HG03039 (cell line): ENCODE results near the gene ELP4.

Experiments used
- ATAC-seq: cut with Tn5 transposase; IDR thresholded peaks from one replicate; pipeline ENCODE4 v1.9.1; 2021; ENCODE audit warnings: mild to moderate bottlenecking, moderate library complexity; ENCODE audit not compliant: unreplicated experiment

ELP4 gene

DNA sequence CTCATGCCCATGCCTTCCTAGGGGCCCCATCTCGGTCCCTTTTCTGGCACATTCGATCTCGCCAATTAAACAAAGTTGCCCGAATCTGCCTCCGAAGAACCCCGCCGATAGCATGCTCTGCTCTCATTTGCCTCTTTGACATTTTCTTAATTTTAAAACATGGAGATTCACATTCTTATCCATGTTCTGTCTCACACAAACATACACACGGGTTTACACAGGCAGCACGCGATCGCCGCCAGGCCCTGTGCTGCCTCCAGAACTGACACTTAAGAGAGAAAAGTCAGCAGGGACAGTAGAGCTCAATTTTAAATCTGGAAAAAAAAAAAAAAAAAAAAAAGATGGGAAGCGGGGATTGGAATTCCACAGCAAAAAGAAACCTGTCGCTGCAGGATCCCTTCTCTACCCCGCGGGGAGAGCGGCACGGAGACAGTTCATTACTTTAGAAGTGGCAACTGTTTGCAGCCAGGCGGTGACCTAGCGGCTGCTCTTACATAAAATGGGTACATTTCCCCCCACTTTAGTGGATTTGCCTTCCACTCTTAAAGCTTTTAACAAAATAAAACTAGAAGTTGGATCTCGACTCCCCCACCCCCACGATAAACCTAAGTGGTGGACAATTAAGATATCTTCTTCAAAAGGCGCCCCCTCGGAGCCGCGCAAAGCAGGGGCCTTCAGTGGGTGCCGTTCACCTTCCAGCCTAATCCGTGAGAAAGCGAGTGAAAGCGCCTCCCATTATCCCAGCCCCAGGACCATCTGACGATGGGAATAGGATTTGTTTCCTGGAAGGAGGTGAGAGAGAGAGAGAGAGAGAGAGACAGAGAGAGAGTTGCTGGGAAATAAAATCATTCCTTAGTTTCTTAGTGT, 287.9 kb downstream of the ELP4 start:
- no peak for ATAC-seq

DNA sequence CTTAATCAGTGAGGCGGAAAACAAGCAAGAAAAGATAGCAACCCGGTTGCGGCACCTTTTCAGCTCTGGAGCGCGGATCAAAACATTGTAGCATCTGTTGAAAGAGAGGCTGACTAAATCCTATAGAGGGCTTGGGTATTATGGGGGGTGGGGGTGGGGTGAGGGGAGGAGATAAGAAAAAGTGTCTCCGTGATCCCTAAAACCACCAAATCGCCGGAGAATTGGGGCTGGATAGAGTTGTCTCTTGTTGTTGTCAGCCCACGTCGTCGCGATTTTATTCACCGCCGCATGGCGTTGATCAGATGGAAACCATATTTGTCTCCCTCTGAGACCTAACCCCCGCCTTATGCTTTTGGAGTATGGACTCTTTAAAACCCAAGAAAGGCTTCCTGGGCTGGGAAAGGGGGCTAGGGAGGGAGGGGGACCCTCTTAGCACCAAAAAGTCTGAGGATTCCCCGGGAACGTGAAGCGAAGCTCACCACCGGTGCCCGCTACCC, 288.5 kb downstream of the ELP4 start:
- no peak for ATAC-seq

DNA sequence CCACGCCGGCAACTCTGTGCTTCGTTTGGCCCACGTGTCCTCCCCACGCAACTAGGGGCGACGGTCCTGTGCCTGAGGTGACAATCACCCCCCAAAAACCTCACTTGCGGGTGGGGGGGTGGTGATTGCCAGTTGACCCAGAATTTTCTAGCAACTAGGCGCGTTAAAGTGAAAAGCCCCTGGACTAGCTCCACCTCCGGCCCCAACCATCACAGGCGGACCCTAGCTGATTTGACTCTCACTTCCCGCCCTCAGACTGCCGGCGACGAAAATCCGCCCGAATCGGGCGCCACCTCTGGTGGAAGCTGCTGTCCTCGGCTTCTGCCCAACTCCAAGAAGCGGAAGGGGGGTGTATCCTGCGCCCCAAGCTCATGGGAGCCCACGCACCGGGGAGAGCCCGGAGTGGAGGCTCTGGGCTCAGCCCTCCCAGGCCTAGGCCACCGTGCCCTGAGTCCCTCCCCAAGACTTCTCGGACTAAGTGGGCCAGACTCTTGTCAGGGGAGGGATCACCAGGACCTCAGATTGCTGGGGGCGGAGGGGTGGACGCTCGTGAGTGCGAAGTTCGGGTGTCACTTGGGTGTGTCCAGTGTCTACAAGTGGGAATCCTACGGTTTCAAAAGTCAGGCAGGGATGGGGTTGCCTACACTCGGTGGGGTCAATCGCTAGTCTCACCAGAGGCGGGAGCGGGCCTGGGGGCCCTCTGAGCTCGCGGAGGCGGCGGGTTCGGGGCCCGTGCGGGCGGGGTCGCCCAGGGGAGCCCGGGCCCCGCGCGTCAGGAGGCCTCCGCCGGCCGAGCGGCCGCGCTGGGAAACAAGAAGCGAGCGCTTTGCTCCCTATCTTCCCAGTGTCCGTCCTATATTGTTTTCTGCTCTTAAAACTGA, 289.2 kb downstream of the ELP4 start:
- ATAC-seq, result no peak

DNA sequence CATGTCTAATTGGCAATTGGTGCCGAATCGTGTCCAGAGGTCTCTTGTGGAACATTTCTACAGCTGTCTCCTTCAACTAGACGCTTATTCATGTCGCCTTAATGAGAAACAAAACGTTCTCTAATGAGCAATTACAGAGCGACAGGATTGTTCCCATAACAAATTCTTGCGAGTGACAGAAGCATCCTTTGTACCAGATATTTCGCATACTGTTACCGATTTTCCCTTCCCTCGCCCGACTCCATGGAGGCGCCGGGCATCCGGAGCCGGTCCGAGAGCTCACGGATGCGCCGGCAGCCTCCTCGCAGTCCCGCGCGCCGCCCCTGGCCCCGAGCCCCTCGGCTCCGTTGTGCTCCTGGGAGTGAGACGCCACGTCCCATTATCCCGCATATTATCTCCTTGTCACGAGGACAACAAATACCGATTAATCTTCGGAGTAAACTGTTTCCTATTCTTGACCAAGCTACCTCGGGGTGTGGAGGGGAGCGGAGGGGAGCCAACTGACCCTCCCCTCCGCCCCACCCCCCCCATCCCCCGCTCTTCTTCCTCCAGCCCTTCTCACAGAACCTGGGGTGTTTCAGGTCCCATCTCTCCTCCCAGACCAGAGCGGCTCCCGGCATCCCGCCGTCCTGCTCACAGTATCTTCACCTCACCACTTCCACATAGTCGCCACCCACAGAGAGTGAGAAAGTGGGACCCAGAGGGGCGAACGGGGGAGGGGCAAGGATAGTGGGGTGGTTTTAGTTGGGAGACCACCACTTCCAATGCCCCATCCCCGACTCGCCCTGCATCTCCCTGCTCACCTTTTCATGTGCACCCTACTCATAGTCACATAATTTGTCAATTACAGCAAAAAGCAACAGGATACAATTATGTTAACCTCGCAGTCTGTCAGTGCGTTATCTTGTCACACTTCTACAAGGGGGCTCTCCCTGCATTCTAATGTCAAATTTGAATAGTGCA, 290.1 kb downstream of the ELP4 start:
- no peak for ATAC-seq

DNA sequence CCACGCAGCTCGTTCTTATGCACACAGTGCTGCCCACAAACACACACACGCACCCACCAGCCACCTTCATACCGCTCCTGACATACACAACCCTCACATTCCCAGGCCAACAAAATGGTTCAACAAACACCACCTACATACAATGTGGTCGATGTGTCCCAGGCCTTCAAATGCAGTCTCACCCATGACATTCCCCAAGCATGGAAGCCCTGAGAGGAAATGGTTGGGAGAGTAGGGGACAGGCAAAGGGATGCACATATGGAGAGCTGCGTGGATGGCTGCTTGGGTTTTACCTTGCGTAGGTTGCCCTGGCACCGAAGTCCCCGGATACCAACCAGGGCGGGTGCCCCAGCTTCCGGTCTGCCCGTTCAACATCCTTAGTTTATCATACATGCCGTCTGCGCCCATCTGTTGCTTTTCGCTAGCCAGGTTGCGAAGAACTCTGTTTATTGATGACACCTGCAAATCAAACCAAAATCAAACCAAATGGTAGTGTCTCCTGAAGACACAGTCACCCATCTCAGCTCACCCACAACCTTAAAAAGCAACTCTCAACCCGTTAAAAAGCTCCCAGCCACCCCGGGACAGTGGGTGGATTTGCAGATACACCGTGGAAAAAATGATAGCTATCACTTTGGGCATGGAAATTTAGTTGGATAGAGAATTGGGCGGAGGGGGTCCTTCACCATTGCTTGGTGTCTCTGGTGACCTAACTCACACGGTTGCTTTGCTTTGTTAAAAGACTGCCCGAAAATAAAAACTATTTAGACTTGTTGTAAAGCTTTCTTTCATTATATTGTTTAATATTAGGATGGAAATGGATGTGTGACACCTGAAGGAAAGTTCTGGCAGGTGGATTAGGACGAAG, 291.1 kb downstream of the ELP4 start:
- no peak for ATAC-seq

DNA sequence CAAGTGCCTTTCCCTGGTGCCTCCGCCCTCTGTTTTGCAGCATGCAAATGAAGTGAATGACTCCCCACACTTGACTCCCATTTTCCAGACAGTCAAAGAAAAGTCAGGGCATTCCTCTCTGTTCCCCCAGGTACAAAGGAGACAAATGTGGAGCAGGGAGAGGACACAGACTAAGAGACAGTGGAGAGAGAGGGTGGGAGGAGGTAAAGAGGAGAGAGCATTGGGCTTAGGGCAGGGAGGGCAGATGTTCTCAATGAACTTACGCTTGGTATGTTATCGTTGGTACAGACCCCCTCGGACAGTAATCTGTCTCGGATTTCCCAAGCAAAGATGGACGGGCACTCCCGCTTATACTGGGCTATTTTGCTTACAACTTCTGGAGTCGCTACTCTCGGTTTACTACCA, 291.7 kb downstream of the ELP4 start:
- ATAC-seq, result no peak

DNA sequence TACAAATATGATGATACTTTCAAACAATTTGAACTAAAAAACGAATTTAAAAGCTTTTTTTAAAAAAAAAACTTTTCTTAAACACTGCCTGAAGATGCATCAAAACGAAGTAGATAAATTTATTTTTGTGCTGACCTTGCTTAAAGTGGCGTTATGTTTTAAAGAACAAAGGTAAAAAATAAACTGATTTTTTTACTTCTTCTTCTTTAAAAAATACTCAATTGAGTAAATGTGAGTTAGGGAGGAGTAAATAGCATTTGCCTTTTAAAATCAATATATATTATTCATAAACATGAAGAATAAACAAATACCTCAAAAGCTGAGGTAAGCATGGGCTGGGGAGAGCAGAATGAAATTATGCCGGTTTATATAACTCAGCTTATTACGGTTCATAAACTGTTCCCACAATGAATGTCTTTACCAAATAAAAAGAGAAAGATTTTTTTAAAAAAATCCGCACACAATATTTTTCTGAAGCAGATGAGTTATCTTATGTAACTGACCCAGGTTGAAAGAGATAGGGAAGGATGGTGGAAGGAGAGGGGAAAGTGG, 292.5 kb downstream of the ELP4 start:
- no peak for ATAC-seq

DNA sequence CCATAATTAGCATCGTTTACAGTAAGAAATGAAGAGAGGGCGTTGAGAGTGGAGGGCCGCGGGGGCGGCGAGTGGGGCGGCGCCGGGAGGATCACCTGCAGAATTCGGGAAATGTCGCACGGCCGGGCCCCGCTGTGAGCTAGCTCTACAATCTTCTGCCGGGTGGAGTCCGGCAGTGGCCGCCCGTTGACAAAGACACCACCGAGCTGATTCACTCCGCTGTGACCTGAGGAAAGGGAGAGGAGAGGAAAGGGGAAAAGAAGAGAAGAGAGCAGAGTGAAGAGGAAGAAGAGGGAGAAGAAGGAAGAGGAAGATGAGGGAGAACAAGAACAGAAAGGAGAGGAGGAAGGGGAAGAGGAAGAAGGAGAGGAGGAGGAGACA, 293.0 kb downstream of the ELP4 start:
- no peak for ATAC-seq

DNA sequence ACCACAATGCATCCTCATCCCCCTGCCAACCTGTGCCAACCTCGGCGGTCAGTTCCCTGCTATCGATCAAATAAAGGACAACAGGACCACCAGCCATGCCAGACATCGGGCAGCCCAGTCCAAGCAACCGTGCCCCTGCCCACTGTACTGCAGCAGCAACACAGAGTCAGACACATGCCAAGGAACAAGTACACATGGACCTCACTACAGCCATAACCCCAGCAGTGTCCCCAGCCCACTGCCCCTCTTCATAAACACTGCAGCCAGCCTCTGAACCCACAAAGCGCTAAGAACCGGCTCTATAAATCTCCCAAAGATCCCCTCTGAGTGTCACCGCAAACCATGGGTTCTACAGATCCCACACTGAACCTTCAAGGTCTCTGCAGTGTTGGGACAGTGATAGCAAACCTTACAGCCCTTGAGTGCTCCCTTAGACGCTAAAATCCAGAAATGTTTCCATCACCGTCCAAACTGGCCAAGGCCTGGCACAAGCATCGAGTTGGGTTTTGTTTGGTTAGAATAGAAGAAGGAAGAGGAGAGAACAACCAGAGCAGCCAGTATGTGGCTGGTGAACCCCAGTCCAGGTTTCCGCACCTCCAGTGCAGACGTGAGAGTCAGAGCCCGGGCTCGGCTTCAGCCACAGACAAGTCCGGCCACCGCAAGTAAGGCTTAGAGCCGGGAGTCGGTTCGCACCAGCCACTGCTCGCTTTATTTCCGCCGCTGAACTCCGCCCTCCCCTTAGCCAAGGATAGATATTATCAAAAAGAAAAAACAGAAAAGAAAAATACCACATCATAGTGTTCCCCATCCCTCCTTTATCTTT, 293.6 kb downstream of the ELP4 start:
- ATAC-seq, result no peak

DNA sequence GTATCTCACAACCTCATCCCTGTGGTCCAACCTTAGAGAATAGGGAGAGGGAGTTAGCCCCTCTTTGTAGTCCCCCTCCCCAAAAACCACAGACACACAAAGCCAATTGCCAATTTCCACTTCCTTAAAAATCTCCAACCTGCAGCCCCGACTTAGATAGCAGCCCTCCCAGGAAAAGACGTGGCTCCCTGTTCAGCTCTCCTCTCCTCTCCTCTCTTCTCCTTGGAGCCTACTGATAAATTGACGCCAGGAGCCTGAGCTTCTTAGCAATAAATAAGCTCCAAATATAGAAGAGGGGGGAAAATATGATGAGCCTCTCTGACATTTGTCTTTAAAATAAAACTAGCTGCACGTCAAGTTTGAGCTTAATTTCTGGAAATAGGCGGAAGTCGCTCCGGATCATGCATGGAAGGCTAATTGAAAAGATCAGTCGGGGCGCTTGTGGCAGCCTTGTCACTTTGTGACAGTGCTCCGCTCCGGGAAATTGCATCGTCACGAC, 294.3 kb downstream of the ELP4 start:
- ATAC-seq, result no peak

DNA sequence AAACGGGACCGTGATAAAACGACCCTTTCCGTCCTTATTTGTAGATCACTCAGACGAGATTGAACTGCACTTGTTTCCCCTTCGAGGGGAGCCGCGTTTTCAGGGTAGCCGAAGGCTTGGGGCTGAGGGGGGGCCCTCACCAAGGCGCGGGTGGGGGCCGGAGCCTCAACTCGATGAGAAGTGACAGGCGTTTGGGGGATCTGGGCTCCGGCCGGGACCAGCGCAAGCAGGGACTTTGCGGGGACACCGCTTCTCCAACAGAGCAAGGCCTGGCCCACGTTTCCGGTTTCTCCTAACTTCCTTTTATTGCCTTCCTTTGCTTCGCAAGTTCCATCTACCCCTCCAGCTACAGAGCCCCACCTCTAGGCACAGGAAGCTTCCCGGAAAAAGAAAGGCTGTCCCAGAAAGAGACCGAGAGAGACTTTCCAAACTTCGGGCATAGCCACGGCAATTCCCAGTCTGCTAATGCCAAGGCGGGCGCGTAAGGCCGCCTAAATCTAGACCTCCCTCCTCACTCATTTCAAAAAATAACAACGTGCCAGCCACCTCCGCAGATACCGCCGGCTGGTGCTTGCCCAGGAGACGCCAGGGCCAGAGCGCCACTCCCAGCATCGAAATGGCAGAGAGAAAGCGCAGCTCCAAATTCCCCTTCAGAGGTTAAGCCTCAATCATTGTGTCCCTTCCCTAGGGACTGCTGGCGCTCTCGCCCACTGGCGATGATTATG, 294.9 kb downstream of the ELP4 start:
- ATAC-seq, result no peak

DNA sequence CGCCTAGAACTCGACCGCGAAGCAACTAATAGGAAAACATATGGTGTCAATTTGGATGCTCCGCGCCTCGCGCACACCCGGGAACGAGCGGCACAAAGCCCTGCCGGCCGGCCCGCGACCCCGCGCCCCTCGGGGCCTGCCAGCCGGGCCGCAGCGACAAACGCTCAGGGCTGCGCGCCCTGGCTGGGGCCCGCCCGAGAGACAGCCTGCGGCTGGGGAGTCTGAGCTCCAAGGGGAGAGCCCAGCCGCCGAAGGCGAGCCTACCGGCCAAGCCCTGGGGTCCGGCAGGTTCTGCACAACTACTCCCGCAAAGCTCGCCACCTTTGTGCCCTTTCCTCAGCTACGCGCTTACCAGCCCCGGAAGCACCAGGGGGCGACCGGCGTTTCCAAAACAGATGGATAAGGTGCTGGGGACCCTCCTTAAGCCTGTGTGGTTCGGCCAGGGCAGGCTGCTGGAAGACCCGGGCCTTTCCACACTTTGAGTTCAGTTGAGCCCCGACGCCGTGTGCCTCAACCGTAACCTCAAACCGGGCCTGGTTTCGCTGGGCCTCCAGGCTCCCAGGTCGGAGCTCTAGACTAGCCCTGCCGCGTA, 295.6 kb downstream of the ELP4 start:
- no peak for ATAC-seq

DNA sequence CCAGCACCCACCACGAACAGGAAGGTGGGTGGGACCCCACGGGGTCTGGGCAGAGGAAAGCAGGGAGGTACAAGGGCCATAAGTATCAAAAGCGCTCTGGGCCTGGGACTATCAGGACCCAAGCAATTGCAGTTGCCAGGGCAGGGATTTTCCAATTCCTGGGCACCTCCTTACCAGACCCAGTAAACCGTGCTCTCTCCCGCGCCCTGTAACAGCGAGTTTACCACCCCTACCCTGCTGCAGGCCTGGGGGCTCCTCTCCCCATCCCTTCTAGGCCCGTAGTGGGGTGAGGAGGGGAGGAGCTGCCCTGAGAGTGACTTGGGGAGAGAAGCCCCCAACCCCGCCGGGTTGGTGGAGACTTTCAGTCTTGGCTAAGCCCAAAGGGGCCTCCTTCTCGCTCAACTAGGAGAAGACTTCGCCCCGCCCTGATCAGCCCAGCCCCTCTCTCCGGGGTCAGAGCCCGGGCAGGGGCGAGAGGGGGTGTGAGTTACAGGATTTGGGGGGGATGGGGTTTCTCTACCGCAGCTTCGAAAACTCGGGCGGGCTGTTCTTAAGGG, 296.1 kb downstream of the ELP4 start:
- no peak for ATAC-seq

DNA sequence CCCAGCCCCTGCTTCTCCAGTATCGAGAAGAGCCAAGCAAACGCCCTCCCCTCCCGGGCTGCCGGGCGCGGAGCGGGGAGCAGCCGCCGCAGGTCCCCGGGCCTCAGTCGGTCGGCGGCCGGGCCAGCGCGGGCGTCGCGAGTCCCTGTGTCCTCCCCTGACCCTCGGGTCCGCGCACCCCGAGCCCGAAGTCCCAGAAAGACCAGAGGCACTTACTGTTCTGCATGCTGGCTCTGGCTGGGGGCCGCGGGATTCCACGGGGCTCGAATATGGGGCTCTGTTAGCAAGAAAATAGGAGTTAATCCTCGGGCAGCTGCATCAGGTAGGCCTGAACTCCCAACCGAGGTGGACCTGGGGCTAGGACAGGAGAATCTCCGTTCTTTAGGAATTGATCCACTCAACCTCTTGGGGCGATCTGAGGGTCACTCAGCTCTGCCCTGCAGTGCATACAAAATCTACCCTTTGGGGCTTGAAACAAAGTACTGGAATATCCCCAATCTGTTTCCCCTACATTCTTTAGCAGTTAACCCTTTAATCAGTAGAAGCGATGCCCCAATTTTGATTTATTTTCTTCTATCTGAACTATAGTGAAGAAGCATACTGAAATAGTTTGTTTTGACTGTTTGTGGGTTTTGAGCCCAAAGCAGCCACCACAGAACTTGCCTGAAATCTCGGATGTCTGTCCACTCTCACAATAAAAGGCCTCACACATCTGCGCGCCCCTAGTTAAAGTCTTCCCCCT, 296.8 kb downstream of the ELP4 start:
- ATAC-seq, result no peak

DNA sequence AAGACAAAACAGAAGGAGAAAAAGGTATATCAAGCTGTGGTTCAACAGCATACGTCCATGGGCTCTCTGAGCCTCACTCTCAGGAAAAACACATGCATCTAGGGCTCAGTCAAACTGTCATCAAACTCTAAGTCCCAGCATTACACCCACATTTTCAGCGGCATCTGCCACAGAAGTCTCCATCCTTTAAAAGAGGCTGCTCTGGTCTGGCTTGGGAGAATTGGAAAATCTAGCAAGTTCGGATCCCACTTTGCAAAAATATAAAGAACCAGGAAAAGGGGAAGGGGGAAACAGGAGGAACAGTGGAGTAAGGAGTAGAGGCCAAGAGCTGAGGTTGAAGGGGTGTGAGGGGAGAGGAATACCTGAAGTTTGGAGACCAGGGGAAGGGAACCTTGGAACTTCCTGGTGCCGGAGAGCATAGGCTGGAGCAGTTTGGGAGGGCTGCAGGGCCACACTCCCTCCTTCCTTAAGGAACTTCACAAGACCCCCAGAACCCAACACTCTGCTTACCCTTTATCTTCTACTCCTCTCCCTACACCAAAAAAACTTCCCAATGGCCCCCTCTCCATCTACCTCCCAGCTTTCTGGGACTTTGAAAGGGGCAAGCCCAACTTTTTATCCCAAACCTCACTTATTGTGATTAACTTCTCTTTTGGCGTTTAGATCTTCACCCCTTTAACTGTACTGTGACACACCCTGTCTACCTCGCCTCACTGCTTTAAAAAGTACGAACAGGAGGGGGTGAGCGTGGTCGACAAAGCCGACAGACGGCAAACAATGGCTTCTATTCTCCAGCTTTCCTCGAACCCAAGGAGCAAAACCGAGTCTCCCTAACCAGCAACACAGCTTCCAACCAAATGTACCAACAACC, 297.6 kb downstream of the ELP4 start:
- no peak for ATAC-seq
